Naive thymus-derived CD8-positive, alpha-beta T cell (primary cell): ENCODE data around the gene GP1BA. TPM values are rescaled to one million over a fixed set of nuclear protein-coding genes. Genes with fewer than 3 reads are reported as not detected.

Experiments
- microRNA-seq: library from miRNA; unstranded; fragments of <30 nt; microRNA quantifications from one replicate; pipeline ENCODE4 v1.2.0, GENCODE V29; 2022; ENCODE audit warnings: borderline microRNAs expressed
- polyA plus RNA-seq, 3 donors: library from polyadenylated mRNA; unstranded; fragments of 300-500 nt; fragmentation: Illumina TruSeq; gene quantifications; one replicate each; pipeline ENCODE4 v1.2.3, GENCODE V29; 2021
- total RNA-seq, 8 experiments: library from RNA in 2 of 8; stranded (reverse) in 2 of 8; gene quantifications; one replicate each; pipeline ENCODE4 v1.2.3 and lab custom pipeline; 2021 to 2026

The GP1BA gene
- total and polyA plus RNA-seq, 5 experiments from 2014 or later = 0.08 to 0.13 TPM; not detected in 3

Small RNA genes within 50 kb of the gene (microRNA-seq; reads per million reads assigned to microRNA genes)
- gene MIR6864 (not detected), gene MIR6865 (not detected)

Other genes starting within 250 kb of the GP1BA start
- gene PELP1, start 228.1 kb upstream of the GP1BA start, total RNA-seq = 10 to 100 TPM; 70.6 to 71.3 TPM
- 10 to 100 TPM in 2 of 3 donors, 1 to 10 TPM in 1; 8.9 to 13.3 (median 12.1) TPM for gene PELP1, start 228.1 kb upstream of the GP1BA start, polyA plus RNA-seq
- gene ARRB2, start 221.6 kb upstream of the GP1BA start, total RNA-seq = 100 to 1,000 TPM; 402 to 413 TPM
- gene ARRB2, start 221.6 kb upstream of the GP1BA start, polyA plus RNA-seq = 10 to 100 TPM; 47.0 to 60.5 (median 49.4) TPM
- 10 to 100 TPM; 31.1 to 32.7 TPM for gene MED11, start 200.8 kb upstream of the GP1BA start, total RNA-seq
- 10 to 100 TPM; 37.2 to 81.1 (median 38.9) TPM for gene MED11, start 200.8 kb upstream of the GP1BA start, polyA plus RNA-seq
- under 1 TPM; 0.38 to 0.47 TPM for gene ZMYND15, start 192.4 kb upstream of the GP1BA start, total RNA-seq
- gene ZMYND15, start 192.4 kb upstream of the GP1BA start, polyA plus RNA-seq = under 1 TPM in 1 of 3 donors, not detected in 2; 0.10 TPM
- 1 to 10 TPM; 5.5 to 5.6 TPM for gene CXCL16, start 192.3 kb upstream of the GP1BA start, total RNA-seq
- gene CXCL16, start 192.3 kb upstream of the GP1BA start, polyA plus RNA-seq = 1 to 10 TPM; 2.2 to 5.9 (median 2.5) TPM
- not detected for gene TM4SF5, start 160.4 kb upstream of the GP1BA start, total RNA-seq
- not detected for gene TM4SF5, start 160.4 kb upstream of the GP1BA start, polyA plus RNA-seq
- gene VMO1, start 145.9 kb upstream of the GP1BA start, total RNA-seq = under 1 TPM in 1 of 2 experiments, not detected in 1; 0.60 TPM
- gene VMO1, start 145.9 kb upstream of the GP1BA start, polyA plus RNA-seq = not detected
- gene GLTPD2, start 143.3 kb upstream of the GP1BA start, total RNA-seq = not detected
- under 1 TPM; 0.36 to 0.39 (median 0.39) TPM for gene GLTPD2, start 143.3 kb upstream of the GP1BA start, polyA plus RNA-seq
- 10 to 100 TPM; 56.5 to 61.6 TPM for gene PSMB6, start 136.1 kb upstream of the GP1BA start, total RNA-seq
- 100 to 1,000 TPM; 211 to 282 (median 256) TPM for gene PSMB6, start 136.1 kb upstream of the GP1BA start, polyA plus RNA-seq
- gene PLD2, start 125.1 kb upstream of the GP1BA start, total RNA-seq = 10 to 100 TPM; 21.4 to 27.9 TPM
- gene PLD2, start 125.1 kb upstream of the GP1BA start, polyA plus RNA-seq = 1 to 10 TPM; 1.1 to 1.9 (median 1.9) TPM
- gene MINK1, start 98.9 kb upstream of the GP1BA start, total RNA-seq = 100 to 1,000 TPM; 110 to 117 TPM
- 10 to 100 TPM in 1 of 3 donors, 1 to 10 TPM in 2; 4.1 to 12.9 (median 8.1) TPM for gene MINK1, start 98.9 kb upstream of the GP1BA start, polyA plus RNA-seq
- 1 to 10 TPM; 5.7 TPM for gene C17orf107, start 32.7 kb upstream of the GP1BA start, total RNA-seq
- gene C17orf107, start 32.7 kb upstream of the GP1BA start, polyA plus RNA-seq = 1 to 10 TPM; 1.5 to 1.8 (median 1.6) TPM
- gene CHRNE, start 29.2 kb upstream of the GP1BA start, total RNA-seq = 1 to 10 TPM in 1 of 2 experiments, under 1 TPM in 1; 0.94 to 1.3 TPM
- gene CHRNE, start 29.2 kb upstream of the GP1BA start, polyA plus RNA-seq = under 1 TPM; 0.19 to 0.58 (median 0.20) TPM
- 10 to 100 TPM; 42.5 to 45.0 TPM for gene SLC25A11, start 7.8 kb downstream of the GP1BA start, total RNA-seq
- gene SLC25A11, start 7.8 kb downstream of the GP1BA start, polyA plus RNA-seq = 10 to 100 TPM; 75.3 to 78.6 (median 77.6) TPM
- 100 to 1,000 TPM; 143 to 145 TPM for gene RNF167, start 8.0 kb downstream of the GP1BA start, total RNA-seq
- 10 to 100 TPM; 30.3 to 50.0 (median 32.2) TPM for gene RNF167, start 8.0 kb downstream of the GP1BA start, polyA plus RNA-seq
- 100 to 1,000 TPM; 486 to 497 TPM for gene PFN1, start 16.3 kb downstream of the GP1BA start, total RNA-seq
- gene PFN1, start 16.3 kb downstream of the GP1BA start, polyA plus RNA-seq = 1,000 to 10,000 TPM; 1,824 to 2,067 (median 1,870) TPM
- gene ENO3, start 18.8 kb downstream of the GP1BA start, total RNA-seq = 10 to 100 TPM; 35.2 to 36.7 TPM
- 1 to 10 TPM; 1.5 to 3.0 (median 1.8) TPM for gene ENO3, start 18.8 kb downstream of the GP1BA start, polyA plus RNA-seq
- gene SPAG7, start 35.5 kb downstream of the GP1BA start, total RNA-seq = 10 to 100 TPM; 50.5 to 52.6 TPM
- 100 to 1,000 TPM; 122 to 131 (median 129) TPM for gene SPAG7, start 35.5 kb downstream of the GP1BA start, polyA plus RNA-seq
- 10 to 100 TPM; 56.1 to 58.7 TPM for gene CAMTA2, start 55.4 kb downstream of the GP1BA start, total RNA-seq
- 10 to 100 TPM in 1 of 3 donors, 1 to 10 TPM in 2; 4.1 to 18.9 (median 6.3) TPM for gene CAMTA2, start 55.4 kb downstream of the GP1BA start, polyA plus RNA-seq
- gene INCA1, start 65.2 kb downstream of the GP1BA start, total RNA-seq = under 1 TPM in 1 of 2 experiments, not detected in 1; 0.26 TPM
- under 1 TPM in 1 of 3 donors, not detected in 2; 0.23 TPM for gene INCA1, start 65.2 kb downstream of the GP1BA start, polyA plus RNA-seq
- 10 to 100 TPM; 20.8 to 21.1 TPM for gene KIF1C, start 65.7 kb downstream of the GP1BA start, total RNA-seq
- gene KIF1C, start 65.7 kb downstream of the GP1BA start, polyA plus RNA-seq = 1 to 10 TPM; 2.6 to 3.0 (median 3.0) TPM
- gene SLC52A1, start 103.1 kb downstream of the GP1BA start, total RNA-seq = under 1 TPM in 1 of 2 experiments, not detected in 1; 0.25 TPM
- gene SLC52A1, start 103.1 kb downstream of the GP1BA start, polyA plus RNA-seq = not detected
- 10 to 100 TPM; 12.6 to 12.7 TPM for gene ZFP3, start 146.2 kb downstream of the GP1BA start, total RNA-seq
- gene ZFP3, start 146.2 kb downstream of the GP1BA start, polyA plus RNA-seq = 1 to 10 TPM in 2 of 3 donors, under 1 TPM in 1; 0.51 to 2.1 (median 1.6) TPM
- 10 to 100 TPM; 14.0 to 18.9 TPM for gene ZNF232, start 179.6 kb downstream of the GP1BA start, total RNA-seq
- gene ZNF232, start 179.6 kb downstream of the GP1BA start, polyA plus RNA-seq = 1 to 10 TPM; 6.0 to 10.0 (median 7.3) TPM
- under 1 TPM; 0.33 to 0.39 TPM for gene USP6, start 183.8 kb downstream of the GP1BA start, total RNA-seq
- under 1 TPM; 0.02 to 0.06 (median 0.05) TPM for gene USP6, start 183.8 kb downstream of the GP1BA start, polyA plus RNA-seq